ENCODE data around the gene MUC7.
"Not testable (repeated sequence)": the region's sequence is repeated elsewhere in the genome, so short reads cannot be mapped to it uniquely, and the experiment has no call there.

Gene MUC7

GRCh38 chr4:70471897-70472296 is at the start of gene MUC7:
Gene MUC7, plus strand, starts transcription at chr4:70472197. Its CDS starts 1,825 bp downstream, at chr4:70474022.
- no peak for DNase-seq (ENCODE audit: low read depth in 4 of 4, low spot score in 1 of 4)

- DNase-seq (ENCODE audit: low read depth in 4 of 4, low spot score in 1 of 4) = no peak
Observed at GRCh38 chr4:70425306-70425705, 46.7 kb upstream of the MUC7 start.

DNA sequence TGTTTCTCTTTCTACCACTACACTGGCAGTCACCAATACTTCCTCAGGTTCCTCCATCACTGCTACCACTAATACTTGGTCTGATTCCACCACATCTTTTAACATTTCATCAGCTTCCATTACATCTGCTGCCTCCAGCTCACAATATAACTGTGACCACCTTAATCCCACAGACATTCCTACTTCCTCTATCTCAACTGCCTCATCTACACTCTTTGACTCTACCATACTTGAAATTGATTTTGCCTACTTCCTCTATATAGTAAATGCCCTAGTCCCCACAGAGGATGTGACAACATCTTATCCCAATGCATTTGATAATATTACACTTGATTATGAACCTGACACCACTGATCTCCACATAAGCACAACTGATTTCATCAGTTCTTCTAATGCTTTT is 45.2 kb upstream of the MUC7 start:
- no peak for DNase-seq (ENCODE audit: low read depth in 4 of 4, low spot score in 1 of 4)

DNA sequence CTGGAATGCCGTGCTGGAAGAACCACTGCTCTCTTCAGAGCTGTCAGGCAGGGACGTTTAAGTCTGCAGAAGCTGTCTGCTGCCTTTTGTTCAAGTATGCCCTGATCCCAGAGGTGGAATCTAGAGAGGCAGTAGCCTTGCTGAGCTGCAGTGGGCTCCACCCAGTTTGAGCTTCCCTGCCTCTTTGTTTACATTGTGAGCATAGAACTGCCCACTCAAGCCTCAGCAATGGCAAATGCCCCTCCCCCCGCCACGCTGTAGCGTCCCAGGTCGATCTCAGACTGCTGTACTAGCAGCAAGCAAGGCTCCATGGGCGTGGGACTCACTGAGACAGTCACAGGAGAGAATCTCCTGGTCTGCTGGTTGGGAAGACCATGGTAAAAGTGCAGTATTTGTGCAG is 34.8 kb upstream of the MUC7 start:
- no peak for DNase-seq (ENCODE audit: low read depth in 4 of 4, low spot score in 1 of 4)

DNA sequence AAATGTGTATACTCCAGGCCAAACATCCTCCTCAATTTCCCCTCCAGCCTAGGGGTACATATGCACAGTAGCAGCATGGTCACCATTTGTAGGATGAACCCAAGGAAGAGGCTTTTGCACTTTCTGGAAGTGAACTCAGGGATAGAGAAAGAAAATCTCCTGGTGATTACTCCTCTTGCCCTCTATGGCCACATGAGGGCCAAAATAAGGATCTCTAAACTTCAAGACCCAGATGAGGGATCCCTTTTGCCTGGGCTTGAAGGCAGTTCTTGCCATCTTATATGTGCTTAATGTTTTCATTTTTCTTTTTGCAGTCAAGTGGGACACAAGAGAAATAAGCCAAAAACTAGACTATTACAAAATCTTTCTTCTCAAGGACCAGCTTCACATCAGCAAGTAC is 29.5 kb upstream of the MUC7 start:
- no peak for DNase-seq (ENCODE audit: low read depth in 4 of 4, low spot score in 1 of 4)

DNA sequence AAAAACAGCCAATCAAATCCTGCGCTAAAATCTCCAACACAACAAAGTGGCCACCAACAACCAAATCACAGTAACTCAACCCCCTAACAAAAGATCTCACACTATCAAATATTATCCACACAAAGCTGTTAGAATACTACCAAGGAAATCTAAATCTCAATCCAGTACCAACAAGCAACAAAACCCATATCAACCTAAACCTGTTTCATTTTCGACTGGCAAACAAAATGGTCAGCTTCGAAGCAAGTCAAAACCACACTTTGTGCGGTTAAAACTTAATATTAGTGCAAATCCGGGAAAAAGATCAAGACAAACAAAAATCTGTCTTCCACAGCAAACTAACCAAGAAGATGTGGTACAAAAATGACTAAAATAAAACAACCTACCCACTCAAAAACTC is 28.7 kb upstream of the MUC7 start:
- no peak for DNase-seq (ENCODE audit: low read depth in 4 of 4, low spot score in 1 of 4)

DNA sequence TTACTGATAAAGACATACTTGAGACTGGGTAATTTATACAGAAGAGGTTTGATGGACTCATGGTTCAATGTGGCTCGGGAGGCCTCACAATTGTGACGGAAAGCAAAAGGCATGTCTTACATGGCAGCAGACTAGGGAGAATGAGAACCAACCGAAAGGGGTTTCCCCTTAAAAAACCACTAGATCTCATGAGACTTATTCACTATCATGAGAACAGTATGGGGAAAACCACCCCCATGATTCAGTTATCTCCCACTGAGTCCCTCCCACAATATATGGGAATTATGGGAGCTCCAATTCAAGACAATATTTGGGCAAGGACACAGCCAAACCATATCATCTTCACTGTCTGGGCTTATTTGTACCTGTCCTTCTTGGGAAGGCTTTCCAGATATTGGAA is 22.8 kb upstream of the MUC7 start:
- no peak for DNase-seq (ENCODE audit: low read depth in 4 of 4, low spot score in 1 of 4)

DNA sequence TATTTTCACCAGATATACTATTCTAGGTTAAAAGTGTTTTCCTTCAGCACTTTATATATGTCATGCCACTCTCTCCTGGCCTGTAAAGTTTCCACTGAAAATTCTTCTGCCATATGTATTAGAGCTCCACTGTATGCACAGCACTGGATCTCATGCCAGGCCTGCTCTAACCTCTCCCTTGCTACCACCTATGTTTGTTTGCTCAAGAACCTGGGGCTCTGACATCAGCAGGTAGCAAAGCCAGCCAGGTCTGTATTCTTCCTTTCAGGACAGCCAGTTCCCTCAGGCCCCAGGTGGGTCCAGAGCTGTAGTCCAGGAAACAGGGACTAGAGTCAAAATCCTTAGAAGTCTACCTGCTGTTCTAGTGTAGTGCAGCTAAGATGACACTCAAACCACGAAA is 19.1 kb upstream of the MUC7 start:
- no peak for DNase-seq (ENCODE audit: low read depth in 4 of 4, low spot score in 1 of 4)

DNA sequence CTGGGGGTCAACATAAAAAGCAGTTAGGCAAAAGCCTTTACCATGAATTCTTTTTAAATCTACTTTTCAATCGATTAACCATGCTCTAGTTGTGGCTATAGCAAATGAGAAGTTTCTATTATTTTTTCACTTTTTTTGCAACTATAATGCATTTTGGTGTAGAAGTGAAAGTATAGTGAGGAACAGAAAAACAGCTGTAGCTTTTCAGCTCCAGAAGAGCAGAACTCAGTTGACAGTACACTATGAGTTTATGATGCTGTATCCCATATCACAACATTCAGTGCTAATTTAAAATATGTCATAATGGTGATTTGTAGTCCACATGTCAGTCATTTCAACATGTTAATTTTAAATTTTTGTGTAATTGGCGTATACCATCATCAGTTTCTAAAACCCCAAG is 8.7 kb upstream of the MUC7 start:
- DNase-seq (ENCODE audit: low read depth in 4 of 4, low spot score in 1 of 4) = no peak

DNA sequence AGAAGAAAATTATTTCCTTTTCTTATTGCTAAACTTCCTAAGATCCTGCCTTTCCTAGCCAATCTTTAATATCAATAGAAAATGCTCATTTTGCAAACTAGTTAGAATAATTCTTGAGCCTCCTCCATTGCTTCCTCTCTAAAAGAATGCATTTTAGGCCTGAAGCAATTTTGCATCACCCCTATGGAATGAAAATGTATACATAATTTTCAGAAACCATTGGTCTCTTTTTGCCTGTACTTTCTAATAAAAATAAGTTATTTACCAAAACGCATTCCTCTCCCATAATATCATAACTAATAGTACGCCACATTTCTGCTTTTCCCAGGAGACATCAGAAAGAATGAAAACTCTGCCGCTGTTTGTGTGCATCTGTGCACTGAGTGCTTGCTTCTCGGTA is 1.7 kb downstream of the MUC7 start:
- DNase-seq (ENCODE audit: low read depth in 4 of 4, low spot score in 1 of 4) = no peak

DNA sequence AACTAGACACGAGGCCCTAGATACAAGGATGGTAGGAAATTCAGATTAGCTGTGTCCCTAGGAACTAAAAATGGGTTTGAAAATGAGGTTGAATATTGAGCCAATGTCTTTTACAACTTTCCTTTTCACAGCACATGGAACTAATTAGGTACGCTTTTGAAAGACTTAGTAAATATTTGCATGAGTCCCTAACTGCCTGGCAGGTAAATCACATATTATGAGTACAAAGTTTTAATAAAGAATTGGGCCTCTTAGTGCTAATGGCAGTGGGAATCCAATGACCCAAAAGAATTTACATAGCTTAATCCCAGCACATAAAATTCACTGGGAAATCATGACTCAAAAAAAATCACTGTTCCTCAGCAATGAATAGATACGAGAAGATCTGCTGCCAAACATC is 16.8 kb downstream of the MUC7 start:
- DNase-seq (ENCODE audit: low read depth in 4 of 4, low spot score in 1 of 4) = no peak

GRCh38 chr4:70496231-70496630 is 24.2 kb downstream of the MUC7 start:
- no peak for DNase-seq (ENCODE audit: low read depth in 4 of 4, low spot score in 1 of 4)

GRCh38 chr4:70501838-70502237 is 29.8 kb downstream of the MUC7 start:
- not testable (repeated sequence) for DNase-seq (ENCODE audit: low read depth in 4 of 4, low spot score in 1 of 4)

GRCh38 chr4:70504733-70505132 is 32.7 kb downstream of the MUC7 start:
- DNase-seq (ENCODE audit: low read depth in 4 of 4, low spot score in 1 of 4) = no peak

- peak; percentile 5 to 22 (median 20) for DNase-seq (ENCODE audit: low read depth in 4 of 4, low spot score in 1 of 4)
Observed at GRCh38 chr4:70505151-70505748, 33.3 kb downstream of the MUC7 start.

- DNase-seq (ENCODE audit: low read depth in 4 of 4, low spot score in 1 of 4) = no peak
Observed at GRCh38 chr4:70508801-70509200, 36.8 kb downstream of the MUC7 start.

DNA sequence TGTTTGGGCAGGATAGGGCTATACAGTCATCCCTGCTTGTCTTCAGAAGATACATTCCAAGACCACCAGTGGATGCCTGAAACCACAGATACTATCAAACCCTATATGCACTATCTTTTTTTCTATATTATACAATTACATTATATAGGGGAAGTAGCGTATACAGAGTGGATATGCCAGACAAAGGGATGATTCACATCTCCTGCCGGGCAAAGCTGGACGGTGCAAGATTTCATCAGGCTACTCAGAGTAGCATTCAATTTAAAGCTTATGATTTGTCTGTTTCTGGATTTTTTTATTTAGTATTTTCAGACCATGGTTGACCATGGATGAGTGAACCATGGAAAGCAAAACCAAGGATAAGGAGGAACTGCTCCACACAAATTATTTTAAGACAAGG is 39.4 kb downstream of the MUC7 start:
- no peak for DNase-seq (ENCODE audit: low read depth in 4 of 4, low spot score in 1 of 4)

DNA sequence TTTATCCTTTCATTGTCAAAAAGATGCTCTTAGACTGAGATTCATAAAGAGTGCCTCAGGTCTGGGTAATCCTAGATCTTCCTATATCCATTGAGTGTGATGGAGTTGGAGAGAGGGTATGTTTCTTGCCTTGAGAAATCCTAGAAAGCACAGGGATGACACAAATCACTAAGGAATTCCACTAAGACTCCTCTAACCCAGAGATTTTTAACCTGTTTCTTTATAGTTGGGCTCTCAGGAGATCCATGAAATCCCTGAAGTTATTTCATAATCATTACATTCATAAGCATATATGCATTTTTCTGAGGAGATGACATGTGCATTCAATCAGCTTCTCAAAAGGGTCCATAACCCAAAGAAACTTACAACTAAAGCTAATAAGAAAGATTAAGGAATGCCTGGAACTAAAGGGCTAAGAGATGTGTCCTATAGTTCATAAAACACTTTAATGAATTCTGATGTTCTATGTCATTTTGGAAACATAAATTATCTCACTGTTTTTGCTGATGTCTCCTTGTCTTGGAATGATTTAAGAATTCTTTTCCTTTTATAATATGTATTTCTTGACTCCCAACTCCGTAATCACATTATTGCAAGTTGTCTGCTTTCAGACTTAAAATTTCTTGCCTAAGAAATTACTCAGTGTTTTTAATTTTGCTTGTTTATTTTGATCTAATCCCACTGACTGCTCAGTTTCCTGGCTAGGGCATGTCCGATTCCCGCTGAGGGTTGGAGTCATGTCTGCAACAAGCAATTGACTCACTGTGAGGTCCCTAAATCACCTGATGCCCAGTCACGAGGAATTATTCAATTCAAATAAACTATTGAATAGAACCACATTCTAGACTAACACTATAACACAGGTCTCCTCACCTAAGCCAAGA is 43.6 kb downstream of the MUC7 start:
- DNase-seq (ENCODE audit: low read depth in 4 of 4, low spot score in 1 of 4) = no peak

GRCh38 chr4:70518269-70518668 is 46.3 kb downstream of the MUC7 start, which contains the start of gene AMTN:
Gene AMTN, plus strand, starts transcription at chr4:70518569. Its CDS starts 209 bp downstream, at chr4:70518778.
- no peak for DNase-seq (ENCODE audit: low read depth in 4 of 4, low spot score in 1 of 4)

GRCh38 chr4:70518716-70519115 is 46.7 kb downstream of the MUC7 start:
- no peak for DNase-seq (ENCODE audit: low read depth in 4 of 4, low spot score in 1 of 4)

- no peak for DNase-seq (ENCODE audit: low read depth in 4 of 4, low spot score in 1 of 4)
Observed at GRCh38 chr4:70522626-70523025, 50.6 kb downstream of the MUC7 start.

DNA sequence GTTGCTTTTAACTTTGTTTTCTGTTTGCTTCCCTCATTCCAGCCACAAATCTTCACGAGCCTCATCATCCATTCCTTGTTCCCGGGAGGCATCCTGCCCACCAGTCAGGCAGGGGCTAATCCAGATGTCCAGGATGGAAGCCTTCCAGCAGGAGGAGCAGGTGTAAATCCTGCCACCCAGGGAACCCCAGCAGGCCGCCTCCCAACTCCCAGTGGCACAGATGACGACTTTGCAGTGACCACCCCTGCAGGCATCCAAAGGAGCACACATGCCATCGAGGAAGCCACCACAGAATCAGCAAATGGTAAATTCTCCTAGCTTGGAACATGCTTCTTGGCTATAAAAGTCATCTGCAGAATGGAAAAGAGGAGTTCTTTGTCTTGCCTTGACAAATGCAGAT is 59.0 kb downstream of the MUC7 start:
- no peak for DNase-seq (ENCODE audit: low read depth in 4 of 4, low spot score in 1 of 4)

DNA sequence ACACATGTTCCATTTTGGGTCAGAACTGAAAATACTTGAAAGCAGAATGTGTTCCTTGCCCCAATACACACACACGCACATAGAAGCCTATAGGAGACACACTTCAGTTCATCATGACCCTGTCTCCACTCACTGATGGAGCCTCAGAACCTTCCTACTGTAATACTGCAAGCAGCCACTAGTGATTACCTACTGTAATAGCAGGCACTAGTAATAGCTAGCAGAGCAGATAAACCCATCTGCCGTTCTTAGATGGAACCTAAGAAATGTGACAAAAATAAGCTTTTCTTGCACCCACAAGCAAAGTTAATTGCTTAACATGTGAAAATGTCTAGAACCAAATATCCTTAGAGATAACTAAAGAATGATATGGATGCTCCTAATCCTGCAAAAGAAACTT is 60.0 kb downstream of the MUC7 start:
- no peak for DNase-seq (ENCODE audit: low read depth in 4 of 4, low spot score in 1 of 4)
